GM13976 (cell line): ENCODE measurements around the gene SYNGR3.
"Not testable (repeated sequence)": the region's sequence is repeated elsewhere in the genome, so short reads cannot be mapped to it uniquely, and the experiment has no call there.

Experiments
- DNase-seq: peaks from one replicate; pipeline ENCODE4 v3.0.0; 2012; ENCODE audit warnings: low spot score
- CTCF ChIP-seq: IDR thresholded peaks from 2 replicates; pipeline ENCODE4 v1.5.1; 2012; ENCODE audit warnings: borderline replicate concordance, mild to moderate bottlenecking; ENCODE audit not compliant: insufficient read depth; ENCODE audit errors: extremely low read depth, missing control alignments, control extremely low read depth
- in situ Hi-C: fragments of 300-500 bp; cut with MboI; formaldehyde crosslinking; loops from one replicate; pipeline ENCODE4 v1.12.0; 2022; ENCODE audit warnings: low sequenced_read_pairs, mixed read lengths, inconsistent platforms; ENCODE audit not compliant: unreplicated experiment

Gene SYNGR3

DNA sequence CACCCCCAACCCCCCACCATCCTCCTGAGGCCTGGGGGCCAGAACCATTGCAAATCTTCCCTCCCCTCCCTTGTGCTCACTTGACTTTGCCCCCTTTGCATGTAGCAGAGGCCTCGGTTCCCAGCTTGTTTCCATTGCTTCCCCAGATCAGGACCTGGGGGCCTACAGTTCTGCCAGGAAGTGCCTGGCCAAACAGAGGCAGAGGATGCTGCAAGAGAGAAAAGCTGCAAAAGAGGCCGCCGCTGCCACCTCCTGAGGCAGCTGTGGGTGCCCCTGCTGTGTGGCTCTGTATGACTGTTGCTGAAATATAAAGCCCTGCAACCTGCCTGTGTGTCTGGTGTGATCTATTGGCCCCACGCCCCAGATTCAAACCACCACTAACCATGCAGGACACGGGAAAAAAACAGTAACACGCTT is 28.1 kb upstream of the SYNGR3 start:
- DNase-seq: no peak
- in situ Hi-C loops: no loop called here
- TF ChIP-seq CTCF: no peak

DNA sequence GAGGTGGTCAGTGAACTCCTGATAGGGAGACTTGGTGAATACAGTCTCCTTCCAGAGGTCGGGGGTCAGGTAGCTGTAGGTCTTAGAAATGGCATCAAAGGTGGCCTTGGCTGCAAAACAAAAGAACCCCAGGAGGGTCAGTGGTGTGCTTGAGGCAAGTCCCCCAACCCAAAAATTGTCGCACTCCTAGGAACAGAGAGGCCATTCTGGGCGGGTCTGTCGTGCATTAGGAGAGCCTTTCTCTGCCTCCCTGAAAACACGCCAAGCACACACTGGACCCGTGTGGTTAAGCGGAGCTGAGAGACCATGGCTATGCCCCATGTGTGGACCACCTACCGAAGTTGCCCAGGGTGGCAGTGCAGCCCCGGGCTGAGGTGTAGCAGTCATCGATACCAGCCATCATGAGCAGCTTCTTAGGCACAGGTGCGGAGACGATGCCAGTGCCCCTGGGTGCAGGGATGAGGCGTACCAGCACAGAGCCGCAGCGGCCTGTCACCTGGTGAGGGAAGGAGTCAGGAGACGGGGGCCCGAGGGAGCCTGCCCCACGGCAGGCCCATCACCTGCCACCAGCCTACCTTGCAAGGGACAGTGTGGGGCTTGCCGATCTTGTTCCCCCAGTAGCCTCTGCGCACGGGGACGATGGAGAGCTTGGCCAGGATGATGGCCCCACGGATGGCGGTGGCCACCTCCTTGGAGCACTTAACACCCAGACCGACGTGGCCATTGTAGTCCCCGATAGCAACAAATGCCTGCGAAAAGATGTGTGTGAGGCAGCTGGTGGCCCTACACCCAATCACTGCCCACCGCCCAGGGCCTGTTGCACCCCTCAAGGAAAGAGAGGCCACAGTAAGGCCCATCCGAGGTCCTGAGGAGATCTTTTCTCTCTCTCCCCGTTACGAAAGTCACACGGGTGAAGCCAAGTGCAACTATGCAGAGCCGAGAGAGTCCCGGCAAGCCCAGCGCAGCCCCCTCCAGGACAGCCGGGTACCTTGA is 27.3 kb upstream of the SYNGR3 start:
- in situ Hi-C loops, DNase-seq: not testable (repeated sequence)

- peak; percentile 25 for TF ChIP-seq CTCF
- DNase-seq: no peak
These were observed 25.8 kb upstream of the SYNGR3 start for GRCh38 chr16:1963806-1964505.

DNA sequence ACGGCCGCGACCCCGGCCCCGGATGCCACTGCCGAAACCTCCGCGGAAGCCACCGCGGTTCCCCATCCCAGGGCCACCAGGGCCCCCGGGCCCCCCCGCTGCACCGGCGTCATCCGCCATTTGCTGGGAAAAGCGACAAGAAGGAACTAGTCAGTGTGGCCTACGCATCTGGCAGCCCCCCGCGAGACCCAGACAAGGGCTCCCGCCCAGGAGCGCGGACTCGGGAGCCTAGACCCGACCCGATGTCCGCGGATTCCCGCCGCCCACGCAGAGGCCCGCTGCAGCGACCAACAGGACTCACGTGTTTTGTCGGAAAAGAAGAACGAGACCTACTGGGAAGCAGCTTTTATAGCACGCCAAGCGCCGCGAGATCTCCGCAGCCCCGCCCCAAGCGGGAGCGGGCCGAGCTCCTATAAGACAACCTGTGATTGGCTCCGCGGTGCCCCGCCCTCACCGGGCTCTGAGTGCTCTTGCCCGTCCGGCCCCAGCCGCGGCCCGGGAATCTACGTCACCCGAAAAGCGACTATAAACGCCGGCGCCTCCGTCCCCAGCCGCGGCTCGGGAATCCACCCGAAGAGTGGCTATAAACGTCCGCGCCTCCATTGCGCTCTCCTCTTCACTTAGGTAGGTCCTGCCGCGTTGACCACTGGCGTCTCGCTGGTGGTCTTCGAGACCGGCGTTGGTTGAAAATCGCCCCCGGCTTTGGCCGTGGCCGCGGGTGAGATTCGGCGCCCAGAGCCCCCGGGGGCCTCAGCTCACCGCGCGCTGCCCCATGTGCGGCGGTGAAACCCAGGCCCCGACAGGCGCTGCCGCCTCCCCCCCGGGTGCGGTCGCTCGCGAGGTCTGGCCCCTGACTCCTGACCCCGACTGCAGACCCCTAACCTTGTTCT is 25.0 kb upstream of the SYNGR3 start, which contains the start of gene RPS2:
RPS2 (minus strand) TSS at position 321 of the 890 bp plus-strand sequence; CDS start at position 120, 201 bp downstream.
- TF ChIP-seq CTCF: no peak
- in situ Hi-C loops: no loop called here
- peak; percentile 100 for DNase-seq

More at GRCh38 chr16:1963806-1964505, 25.8 kb upstream of the SYNGR3 start:
- in situ Hi-C loops: no loop called here

- DNase-seq: no peak
- TF ChIP-seq CTCF: no peak
- in situ Hi-C loops: no loop called here
These were observed 24.3 kb upstream of the SYNGR3 start for GRCh38 chr16:1965396-1966001.

- TF ChIP-seq CTCF: no peak
These were observed 23.3 kb upstream of the SYNGR3 start, which contains the start of gene RNF151 for GRCh38 chr16:1966460-1966859. Gene RNF151, plus strand, starts transcription at chr16:1966856. Its CDS starts 26 bp downstream, at chr16:1966882.

More at GRCh38 chr16:1966460-1966859, 23.3 kb upstream of the SYNGR3 start, which contains the start of gene RNF151:
- DNase-seq: no peak
- in situ Hi-C loops: no loop called here
